KMS-11 (cell line): ENCODE measurements around the gene PTPN1.
A peak's percentile ranks its signal among the peaks of the same experiment; 100 is the strongest.

ENCODE experiments used
- H2AFZ ChIP-seq: fragments of 200-600 bp; sonication (generic); 2 replicates; pipeline ENCODE4 v1.6.1; 2016; ENCODE audit warnings: antibody characterized with exemption, mixed run types, low read depth
- H3K27ac ChIP-seq: fragments of 200-600 bp; sonication (generic); 2 replicates; pipeline ENCODE4 v1.6.1; 2016; ENCODE audit warnings: mild to moderate bottlenecking, mixed run types
- H3K27me3 ChIP-seq: fragments of 200-600 bp; sonication (generic); 2 replicates; pipeline ENCODE4 v1.6.1; 2017; ENCODE audit warnings: mild to moderate bottlenecking, low read depth, mixed run types, moderate library complexity; ENCODE audit not compliant: insufficient read depth
- H3K36me3 ChIP-seq: fragments of 200-600 bp; sonication (generic); 2 replicates; pipeline ENCODE4 v1.6.1; 2017; ENCODE audit warnings: mild to moderate bottlenecking, mixed run types; ENCODE audit not compliant: insufficient read depth
- H3K4me1 ChIP-seq: fragments of 200-600 bp; sonication (generic); 2 replicates; pipeline ENCODE4 v1.6.1; 2016; ENCODE audit warnings: mild to moderate bottlenecking, low read depth, mixed run types; ENCODE audit not compliant: poor library complexity, severe bottlenecking
- H3K4me2 ChIP-seq: fragments of 200-600 bp; sonication (generic); 2 replicates; pipeline ENCODE4 v1.7.0; 2016; ENCODE audit warnings: mild to moderate bottlenecking, mixed run types
- H3K4me3 ChIP-seq: fragments of 200-600 bp; sonication (generic); IDR thresholded peaks from 2 replicates; pipeline ENCODE4 v1.6.1; 2017; ENCODE audit warnings: low read depth, low read length, mixed read lengths; ENCODE audit not compliant: insufficient read depth
- H3K79me2 ChIP-seq: fragments of 200-600 bp; sonication (generic); 2 replicates; pipeline ENCODE4 v1.6.1; 2016; ENCODE audit warnings: low read depth, mixed run types; ENCODE audit not compliant: insufficient read depth
- H3K9ac ChIP-seq: fragments of 200-600 bp; sonication (generic); 2 replicates; pipeline ENCODE4 v1.6.1; 2016; ENCODE audit warnings: mild to moderate bottlenecking, mixed run types
- H4K20me1 ChIP-seq: fragments of 200-600 bp; sonication (generic); 2 replicates; pipeline ENCODE4 v1.6.1; 2016; ENCODE audit warnings: mild to moderate bottlenecking, mixed run types; ENCODE audit not compliant: insufficient read depth
- TF ChIP-seq, protein P1 (sequence below): fragments of 200-600 bp; sonication (generic); conservative IDR thresholded peaks from 2 replicates; pipeline ENCODE4 v1.6.1; 2017; ENCODE audit warnings: low read depth, mild to moderate bottlenecking, antibody characterized with exemption, low read length, moderate library complexity, mixed read lengths

PTPN1 gene

DNA sequence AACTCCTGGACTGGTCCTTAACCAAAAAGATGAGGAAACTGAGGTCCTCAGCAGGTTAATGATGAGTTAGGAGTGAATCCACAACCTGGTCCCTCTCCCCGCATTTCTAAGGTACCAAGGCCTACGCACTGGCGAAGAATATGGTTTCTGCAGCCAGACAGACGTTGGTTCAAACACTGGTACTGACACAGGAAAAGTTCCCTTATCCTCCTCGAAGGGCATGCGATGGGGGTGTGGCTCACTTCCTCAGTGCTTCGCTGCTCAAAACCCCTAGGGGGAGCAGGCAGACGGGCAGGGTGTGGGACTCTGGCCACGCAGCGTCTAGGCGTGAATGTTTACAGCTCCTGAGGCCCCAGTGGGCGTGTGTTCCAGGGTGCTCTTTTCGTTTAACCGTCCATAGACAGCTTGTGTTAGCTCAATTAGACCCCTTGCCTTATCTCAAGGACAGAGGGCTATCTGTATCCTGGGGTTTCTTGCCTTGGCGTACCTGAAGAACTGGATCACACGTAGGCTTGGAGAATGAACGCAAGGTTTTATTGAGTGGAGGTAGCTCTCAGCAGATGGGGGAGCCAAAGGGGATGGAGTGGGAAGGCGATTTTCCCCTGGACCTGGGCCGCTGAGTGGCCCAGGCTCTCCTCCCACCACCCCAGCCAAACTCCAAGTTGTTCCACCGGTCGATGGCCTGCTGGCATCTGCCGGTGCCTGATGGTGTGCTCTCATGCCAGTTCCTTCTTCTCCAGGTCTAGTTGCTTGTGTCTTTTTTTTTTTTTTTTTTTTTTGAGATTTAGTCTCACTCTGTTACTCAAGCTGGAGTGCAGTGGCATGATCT lies 31.8 kb upstream of the PTPN1 start:
- no peak overlapping the region for H3K4me2 ChIP-seq

DNA sequence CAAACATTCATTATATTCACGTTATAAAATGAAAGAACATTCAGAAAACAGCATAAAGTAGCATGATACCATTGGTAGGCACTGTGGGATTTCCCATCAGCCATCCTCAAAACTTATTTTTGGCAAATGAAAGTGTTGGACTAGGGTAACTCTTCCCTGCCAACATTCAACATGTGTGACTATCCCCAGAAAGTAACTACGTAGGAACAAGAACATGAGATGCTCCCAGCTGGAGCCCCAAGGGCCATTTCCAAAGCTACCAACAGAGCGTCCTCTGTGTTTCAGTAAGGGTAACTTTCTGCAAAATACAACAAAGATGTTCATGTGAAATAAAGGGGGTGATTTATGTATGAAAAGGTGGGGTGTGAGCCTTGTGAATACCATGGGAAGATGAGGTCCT lies 28.4 kb upstream of the PTPN1 start:
- H3K27ac ChIP-seq = no peak overlapping the region
- H3K4me1 ChIP-seq = peaks cover 8% of the 10 kb centered on the region
- H3K79me2 ChIP-seq = no peaks in the 10 kb centered on the region
- no peaks in the 10 kb centered on the region for H4K20me1 ChIP-seq
- H3K27me3 ChIP-seq = no peaks in the 10 kb centered on the region
- H3K36me3 ChIP-seq = no peaks in the 10 kb centered on the region
- H3K9ac ChIP-seq = no peak overlapping the region
- TF ChIP-seq, protein P1, sequence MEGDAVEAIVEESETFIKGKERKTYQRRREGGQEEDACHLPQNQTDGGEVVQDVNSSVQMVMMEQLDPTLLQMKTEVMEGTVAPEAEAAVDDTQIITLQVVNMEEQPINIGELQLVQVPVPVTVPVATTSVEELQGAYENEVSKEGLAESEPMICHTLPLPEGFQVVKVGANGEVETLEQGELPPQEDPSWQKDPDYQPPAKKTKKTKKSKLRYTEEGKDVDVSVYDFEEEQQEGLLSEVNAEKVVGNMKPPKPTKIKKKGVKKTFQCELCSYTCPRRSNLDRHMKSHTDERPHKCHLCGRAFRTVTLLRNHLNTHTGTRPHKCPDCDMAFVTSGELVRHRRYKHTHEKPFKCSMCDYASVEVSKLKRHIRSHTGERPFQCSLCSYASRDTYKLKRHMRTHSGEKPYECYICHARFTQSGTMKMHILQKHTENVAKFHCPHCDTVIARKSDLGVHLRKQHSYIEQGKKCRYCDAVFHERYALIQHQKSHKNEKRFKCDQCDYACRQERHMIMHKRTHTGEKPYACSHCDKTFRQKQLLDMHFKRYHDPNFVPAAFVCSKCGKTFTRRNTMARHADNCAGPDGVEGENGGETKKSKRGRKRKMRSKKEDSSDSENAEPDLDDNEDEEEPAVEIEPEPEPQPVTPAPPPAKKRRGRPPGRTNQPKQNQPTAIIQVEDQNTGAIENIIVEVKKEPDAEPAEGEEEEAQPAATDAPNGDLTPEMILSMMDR = no peak
- H2AFZ ChIP-seq = no peak overlapping the region
- no peak overlapping the region for H3K4me2 ChIP-seq
- H3K4me3 ChIP-seq = no peak overlapping the region

More for the DNA sequence above, 31.8 kb upstream of the PTPN1 start:
- no peaks in the 10 kb centered on the region for H4K20me1 ChIP-seq
- H3K27ac ChIP-seq = no peak overlapping the region
- no peaks in the 10 kb centered on the region for H3K79me2 ChIP-seq
- H3K36me3 ChIP-seq = no peaks in the 10 kb centered on the region
- H3K4me1 ChIP-seq = no peaks in the 10 kb centered on the region
- no peaks in the 10 kb centered on the region for H3K27me3 ChIP-seq
- no peak overlapping the region for H3K9ac ChIP-seq
- TF ChIP-seq, protein P1 = peak; percentile 40; the same call in 1 of the 2 replicates
- H3K4me3 ChIP-seq = no peak overlapping the region
- no peak overlapping the region for H2AFZ ChIP-seq

DNA sequence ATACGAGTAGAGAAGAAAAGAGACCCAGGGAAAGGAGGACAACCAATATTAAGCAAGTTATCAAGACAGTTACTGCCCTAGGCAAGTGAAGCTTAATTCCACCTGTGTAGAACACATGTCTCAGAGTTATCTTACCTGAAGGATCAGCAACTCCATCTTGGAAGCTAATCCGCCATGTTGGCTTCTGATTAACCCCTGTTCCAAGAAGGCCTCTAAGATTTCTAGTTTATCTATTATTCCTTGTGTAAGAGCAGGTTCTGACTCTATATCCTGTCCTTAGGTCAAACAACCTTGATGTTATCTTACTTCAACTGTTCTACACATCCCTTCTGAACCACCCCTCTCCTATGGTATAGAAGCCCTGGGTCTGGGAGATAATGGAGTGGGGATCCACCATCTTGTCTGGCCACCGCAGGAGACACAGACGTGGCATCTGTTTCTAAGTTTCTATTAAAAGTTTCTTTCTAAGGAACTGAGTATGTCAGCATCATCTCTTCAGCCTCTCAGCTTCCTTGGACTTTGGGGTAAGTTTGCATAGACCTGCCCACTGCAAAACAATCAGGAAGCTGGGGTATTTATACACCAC lies 27.7 kb upstream of the PTPN1 start:
- TF ChIP-seq, protein P1 = no peak
- Histone ChIP-seq H4K20me1 (no peaks in the 10 kb centered on the region), H3K4me1 (peaks cover 8% of the 10 kb centered on the region), H3K9ac (no peak overlapping the region), H3K4me2 (no peak overlapping the region), H3K4me3 (no peak overlapping the region), H3K36me3 (no peaks in the 10 kb centered on the region), H2AFZ (no peak overlapping the region), H3K79me2 (no peaks in the 10 kb centered on the region), H3K27me3 (no peaks in the 10 kb centered on the region), H3K27ac (no peak overlapping the region)

- Histone ChIP-seq H4K20me1 (no peaks in the 10 kb centered on the region), H3K79me2 (no peaks in the 10 kb centered on the region), H3K4me3 (no peak overlapping the region), H3K4me1 (peaks cover 8% of the 10 kb centered on the region), H3K27ac (no peak overlapping the region), H3K9ac (no peak overlapping the region), H3K36me3 (no peaks in the 10 kb centered on the region), H3K27me3 (no peaks in the 10 kb centered on the region), H3K4me2 (peak overlapping the region; percentile 71), H2AFZ (peak overlapping the region; percentile 72; the same call in 1 of the 2 replicates)
- TF ChIP-seq, protein P1 = no peak
Observed at GRCh38 chr20:50484271-50484976, 25.8 kb upstream of the PTPN1 start.
